Fibroblast of skin of left quadriceps (primary cell): ENCODE measurements around the gene MED12L.
"Not testable (repeated sequence)": the region's sequence is repeated elsewhere in the genome, so short reads cannot be mapped to it uniquely, and the experiment has no call there.

Experiments used
- DNase-seq, 2 experiments: peaks; one replicate each; pipeline ENCODE4 v3.0.0-alpha.2; 2013; ENCODE audit warnings: low read depth in 2 of 2

The MED12L gene

DNA sequence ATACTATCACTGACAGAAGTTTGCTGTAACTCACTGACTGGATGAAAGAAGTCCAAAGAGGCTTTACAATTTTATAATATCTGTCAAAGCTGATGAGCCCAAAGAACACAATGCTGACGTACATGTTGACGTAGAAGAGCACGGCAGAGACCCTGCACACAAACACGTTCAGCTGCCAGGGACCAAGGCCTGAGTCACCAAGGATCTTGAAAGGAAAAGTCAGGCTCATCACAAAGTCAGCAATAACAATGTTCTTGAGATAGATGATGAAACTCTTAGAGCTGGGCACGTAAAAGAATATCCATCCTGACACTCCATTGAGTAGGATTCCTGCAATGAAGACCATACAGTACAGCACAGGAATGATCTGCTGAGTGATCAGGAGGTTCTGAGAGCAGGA, 128.4 kb downstream of the MED12L start:
- DNase-seq: no peak

DNA sequence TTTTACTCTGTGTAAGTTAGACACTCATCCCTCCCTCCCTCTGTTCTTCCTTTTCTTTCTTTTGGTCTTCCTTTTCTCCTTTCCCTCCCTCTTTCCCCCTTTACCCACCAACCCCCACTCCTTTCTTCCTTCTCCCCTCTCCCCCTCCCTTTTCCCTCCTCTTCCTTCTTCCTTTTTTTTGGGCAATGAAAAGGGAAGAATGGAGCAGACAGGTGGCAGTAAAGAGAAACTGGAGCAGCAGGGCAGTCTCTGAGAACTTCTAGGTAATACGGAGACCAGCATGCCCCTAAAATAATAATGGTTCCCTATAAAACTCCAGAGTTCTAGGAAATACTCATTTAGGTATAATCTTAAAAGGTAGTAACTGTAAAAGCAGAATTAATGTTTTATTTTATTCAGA, 129.0 kb downstream of the MED12L start:
- no peak for DNase-seq

DNA sequence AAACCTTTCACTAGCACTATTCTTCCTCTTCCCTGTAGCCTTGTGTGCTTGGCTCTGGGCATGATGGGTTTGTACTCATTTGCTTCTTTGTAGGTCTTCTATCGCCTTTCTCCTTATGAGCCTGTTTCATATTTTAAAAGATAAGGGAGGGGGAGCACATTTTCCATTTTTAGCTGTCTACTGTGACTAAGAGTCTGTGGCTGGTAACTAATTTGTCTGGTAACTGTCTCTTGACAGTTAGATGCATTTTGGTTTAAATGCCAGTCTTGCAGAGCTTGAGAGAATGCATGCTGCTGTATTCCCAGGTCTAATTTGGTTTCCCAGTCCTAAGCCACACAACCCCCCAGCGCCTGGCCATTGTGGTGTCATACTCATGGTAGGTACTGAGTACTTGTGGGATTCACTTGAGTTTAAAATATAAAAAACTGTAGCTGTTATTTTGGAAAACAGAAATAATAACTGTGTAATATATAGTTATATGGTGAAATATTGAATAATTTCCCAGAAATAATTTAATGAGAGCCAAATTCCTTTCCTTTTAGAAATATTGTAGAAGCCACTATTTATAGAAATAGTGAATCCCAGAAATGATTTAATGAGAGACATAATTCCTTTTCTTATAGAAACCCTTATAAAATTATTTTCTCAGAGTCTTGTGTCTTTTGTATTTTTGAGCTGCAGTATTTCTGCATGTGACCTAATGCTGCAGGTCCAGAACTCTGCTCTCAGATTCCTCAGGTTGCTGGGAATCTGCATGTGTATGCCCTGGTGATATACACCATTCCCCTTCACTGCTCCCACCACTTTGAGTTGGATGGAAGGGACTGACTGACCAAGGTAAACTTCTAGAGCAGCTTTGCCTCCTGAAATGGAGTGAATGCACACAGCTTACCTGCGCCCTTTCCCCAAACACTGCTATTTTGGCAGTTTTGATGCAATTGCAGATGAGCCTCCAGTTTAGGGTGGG, 131.5 kb downstream of the MED12L start:
- DNase-seq: peak; percentile 30 to 35

DNA sequence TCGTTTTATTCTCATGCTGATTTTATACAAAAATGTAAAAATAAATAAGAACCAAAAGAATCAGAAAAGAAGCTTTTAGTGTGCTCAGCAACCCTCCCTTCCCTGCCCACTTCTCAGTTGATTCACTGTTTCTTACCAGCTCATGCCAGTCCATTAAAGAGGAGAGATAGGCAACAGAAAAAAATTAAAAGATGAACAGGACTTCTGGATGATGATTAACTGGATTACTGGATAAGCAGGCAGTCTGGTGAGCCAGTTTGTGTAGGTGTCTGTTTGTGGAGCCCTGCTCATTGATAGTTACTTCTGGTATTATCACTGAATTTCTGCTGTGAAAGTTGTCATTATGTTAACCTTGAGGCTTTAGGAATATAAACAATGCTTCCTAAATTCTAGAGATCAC, 132.7 kb downstream of the MED12L start:
- no peak for DNase-seq

DNA sequence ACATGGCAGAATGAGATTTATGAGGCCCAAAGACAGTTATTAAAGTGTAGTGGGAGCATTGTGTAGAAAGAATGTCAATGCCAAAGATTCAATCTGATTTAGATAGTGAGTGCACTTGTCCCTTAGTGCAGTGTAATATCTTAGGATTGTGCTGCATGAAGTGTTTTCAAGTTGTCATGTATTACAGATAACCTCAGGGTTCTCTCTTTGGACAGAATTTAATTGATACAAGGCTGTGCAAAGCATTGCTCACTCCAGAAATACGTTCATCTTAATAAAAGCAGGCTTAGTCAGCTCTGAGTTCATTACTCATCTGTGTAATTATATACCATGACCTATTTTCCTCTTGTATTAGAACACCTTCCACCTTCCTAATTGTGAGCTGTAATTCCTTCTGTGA, 133.6 kb downstream of the MED12L start:
- DNase-seq: peak; percentile 75 to 77

DNA sequence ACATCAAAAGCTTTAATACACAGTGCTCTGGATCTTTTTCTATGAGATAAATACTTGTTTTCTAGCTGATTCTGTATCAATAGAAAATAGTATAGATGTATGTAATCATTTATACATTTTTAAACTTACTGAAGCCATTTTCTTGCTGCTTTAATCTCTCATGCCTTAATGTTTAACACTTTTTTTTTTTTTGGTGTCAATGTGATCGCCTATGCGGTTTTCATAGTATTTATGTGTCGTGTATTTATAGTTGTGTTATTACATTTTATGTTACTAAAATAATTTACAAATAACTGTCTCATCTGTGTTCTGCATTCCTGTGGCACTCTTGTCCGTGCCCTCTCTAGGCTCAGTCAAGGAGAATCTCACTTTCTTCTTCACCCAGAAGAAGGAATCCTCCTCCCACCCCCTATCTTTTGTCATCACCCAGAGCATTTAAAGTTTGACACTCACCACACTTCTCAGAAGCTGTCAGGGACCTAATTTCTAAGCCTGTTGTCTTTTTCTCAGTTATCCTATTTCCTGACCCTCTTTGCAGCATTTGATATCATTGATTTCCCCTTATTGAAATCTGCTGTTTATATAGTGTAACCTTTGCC, 138.9 kb downstream of the MED12L start:
- no peak for DNase-seq

DNA sequence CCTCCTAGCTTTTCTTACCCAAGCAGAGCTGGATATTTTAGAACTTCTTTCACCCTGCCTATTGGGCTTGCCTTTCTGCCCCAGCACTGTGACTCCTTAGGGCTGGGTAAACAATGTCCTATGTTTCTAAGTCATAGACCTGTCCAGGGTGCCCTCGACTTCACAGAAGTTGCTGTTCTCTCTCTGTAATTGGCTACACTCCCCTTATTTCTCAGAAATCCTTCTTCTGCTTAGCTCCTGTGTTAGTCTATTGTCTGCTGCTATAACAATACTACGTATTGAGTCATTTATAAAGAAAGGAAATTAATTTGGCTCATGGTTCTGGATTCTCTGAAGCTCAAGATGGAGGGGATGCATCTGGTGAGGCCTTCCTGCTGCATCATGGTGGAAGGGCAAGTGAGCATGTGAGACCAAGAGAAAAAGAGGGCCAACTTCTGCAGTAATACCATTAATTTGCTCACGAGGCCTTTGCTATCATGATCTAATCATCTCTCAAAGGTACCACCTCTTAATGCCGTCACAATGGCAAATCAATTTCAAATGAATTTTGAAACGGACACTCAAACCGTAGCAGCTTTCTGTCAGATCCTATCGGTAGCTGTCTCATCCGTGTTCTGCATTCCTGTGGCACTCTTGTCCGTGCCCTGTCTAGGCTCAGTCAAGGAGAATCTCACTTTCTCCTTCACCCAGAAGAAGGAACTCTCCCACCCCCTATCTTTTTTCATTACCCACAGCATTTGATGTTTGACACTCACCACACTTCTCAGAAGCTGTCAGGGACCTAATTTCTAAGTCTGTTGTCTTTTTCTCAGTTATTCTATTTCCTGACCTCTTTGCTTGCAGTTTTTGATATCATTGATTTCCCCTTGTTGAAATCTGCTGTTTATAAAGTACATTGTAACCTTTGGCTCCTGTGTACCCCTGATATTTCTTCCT, 139.8 kb downstream of the MED12L start:
- no peak for DNase-seq

DNA sequence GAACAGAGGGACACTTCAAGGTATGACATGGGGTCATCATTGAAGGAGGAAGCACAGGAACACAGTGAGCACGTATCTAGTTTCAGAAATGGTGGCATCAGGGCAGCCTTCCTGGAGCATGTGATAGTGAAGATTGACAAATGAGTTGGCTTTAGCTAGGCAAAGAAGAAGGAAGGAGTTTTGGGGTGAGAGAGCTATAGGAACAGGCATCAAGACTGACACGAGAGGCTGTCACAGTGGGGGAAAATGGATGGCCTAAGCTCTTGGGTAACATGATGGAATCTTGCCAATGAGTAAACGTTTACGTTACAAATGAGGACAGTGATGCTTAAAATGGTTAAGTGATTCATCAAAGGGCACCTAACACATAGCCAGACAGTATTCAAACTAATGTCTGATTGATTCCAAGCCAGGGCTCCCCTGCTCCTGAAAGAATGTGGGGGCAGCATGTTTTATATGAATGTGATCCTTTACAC, 140.7 kb downstream of the MED12L start:
- DNase-seq: peak; percentile 81 to 85

DNA sequence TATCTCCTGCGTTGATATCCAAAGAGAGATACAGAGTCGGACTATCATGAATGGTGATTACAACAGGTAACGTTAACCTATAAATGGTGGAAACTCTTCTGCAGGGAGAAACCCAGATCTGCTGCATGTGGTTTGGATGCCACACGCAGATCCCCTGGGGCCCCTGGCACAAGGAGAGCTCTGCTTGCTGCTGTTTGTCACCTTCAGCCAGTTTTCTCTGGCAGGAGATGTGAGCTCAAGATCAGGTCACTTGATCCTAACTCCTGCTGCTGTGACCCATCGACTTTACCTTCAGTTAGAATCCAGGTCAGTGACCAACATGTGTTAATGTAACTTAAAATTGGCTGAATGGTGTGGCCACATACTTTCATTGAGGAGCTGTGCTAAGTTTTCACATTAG, 141.4 kb downstream of the MED12L start:
- DNase-seq: no peak

DNA sequence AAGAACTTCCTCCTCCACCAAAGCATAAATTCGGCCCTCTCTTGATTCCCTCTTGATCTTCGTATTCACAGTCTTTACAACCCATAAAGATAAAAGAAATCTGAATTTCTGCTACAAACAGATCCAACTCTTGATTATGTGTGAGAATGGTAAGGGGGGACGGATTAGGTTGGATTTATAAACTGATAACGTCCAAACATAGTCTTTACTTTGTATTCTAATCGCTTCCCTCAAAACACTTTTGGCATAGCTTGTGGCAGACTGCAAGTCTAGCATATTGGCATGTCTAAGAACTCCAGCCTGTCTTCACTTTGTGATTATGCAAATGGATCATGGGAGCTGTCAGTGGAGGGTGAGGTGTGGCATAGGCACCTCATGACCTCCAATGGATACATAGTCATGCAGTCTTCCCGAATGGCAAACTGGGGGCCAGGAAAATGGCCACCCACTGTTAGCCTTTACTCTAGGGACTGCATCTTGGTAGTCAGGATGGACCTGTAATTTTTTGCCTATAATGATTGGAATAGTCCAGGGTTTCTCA, 141.9 kb downstream of the MED12L start:
- DNase-seq: no peak

DNA sequence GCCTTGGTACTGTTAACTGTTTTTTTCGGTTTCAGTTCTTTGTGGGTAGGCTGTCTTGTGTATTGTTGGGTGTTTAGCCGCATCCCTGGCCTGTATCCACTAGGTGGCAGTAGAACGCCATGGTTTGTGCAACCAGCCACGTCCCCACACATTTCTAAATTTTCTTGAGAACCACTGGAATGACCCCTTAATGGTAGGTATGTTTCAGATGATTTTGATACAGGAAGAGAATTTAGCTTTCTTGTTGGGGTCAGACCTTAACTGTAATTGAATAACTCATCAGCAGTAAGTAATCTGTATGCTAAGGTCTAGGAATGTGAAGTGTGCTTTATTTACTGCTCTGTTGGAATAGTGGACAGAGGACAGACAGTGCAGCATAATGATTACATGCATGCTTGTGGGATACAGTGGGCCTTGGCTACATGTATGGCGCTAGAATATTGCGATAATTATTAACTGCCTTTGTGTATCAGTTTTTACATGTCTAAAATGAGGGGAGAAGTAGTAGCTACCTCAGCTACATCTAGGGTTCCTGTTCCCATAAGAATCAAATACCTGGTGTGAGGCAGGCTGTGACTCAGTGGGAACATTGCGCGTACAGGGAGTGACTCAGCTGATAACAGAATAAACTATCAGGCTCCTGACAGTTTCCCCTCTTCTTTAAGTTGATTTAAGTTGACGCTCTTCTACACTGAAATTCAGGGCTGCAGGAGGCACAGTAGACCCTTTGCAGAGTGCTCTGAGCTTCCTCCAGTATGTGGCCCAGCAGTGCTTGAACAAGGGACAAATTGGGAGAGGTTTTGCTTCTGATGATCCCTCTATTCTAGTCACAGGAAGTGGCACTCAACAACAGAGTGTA, 142.6 kb downstream of the MED12L start:
- DNase-seq: peak; percentile 79 to 80

DNA sequence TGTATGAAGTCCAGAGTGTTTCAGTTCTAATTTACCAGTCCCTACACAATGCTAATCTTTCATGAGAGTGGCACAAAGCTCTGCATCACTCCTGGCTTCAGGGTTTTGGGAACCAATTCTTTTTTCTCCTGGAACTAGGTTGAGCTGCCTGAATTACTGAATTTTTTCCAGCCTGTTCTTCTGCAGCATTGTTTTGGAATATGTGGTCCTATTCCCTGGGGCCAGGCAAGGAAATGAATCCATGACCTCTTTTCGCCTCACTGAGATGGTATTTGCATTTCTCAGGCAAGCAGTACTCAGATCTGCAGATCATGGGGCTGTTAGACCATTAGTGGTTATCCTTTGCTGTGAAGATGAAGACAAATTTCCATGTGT, 143.2 kb downstream of the MED12L start:
- DNase-seq: peak; percentile 57 to 68

DNA sequence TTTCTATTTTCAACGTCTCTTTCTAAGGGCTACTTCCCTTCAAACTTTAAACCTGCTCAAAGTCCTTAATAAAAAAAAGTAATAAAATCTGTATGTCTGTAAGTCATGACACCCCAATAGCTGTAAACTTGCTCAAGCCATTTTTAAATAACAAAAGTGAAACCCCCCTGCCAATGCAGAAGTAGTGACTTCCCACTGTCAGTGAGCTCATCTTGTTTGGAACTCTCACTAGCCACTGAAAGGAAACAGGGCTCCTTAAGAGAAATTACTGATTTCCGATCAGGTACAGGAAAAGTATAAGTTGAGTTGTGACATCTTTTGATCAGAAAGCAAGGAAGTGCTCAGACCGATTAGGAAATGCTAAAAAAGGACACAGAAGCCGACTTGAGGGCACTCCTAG, 145.2 kb downstream of the MED12L start:
- no peak for DNase-seq

DNA sequence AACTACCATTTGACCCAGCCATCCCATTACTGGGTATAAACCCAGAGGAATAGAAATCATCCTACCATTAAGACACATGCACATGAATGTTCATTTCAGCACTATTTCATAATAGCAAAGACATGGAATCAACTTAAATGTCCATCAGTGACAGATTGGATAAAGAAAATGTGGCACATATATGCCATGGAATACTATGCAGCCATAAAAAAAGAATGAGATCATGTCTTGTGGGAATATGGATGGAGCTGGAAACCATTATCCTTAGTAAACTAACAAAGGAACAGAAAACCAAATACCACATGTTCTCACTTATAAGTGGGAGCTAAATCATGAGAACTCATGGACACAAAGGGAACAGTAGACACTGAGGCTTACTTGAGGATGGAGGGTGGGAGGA, 146.9 kb downstream of the MED12L start:
- DNase-seq: not testable (repeated sequence)

DNA sequence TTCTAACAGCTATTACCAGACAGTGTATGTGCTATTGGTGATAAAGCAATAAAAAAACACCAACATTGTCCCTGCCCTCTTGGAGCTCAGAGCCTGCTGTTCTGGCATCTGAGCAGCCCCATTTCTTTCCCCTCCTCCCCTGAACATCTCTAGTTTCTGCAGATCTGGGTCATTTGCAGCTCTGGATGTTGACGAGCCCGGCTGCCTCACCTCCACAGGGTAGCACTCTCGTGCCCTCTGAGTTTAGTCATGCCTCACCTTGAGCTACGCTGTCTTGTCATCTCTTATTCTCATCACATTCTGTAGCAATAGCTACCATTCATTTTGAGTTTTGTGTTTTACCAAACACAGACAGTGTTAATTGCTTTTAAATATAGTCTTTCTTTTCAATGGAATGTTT, 147.5 kb downstream of the MED12L start:
- no peak for DNase-seq

DNA sequence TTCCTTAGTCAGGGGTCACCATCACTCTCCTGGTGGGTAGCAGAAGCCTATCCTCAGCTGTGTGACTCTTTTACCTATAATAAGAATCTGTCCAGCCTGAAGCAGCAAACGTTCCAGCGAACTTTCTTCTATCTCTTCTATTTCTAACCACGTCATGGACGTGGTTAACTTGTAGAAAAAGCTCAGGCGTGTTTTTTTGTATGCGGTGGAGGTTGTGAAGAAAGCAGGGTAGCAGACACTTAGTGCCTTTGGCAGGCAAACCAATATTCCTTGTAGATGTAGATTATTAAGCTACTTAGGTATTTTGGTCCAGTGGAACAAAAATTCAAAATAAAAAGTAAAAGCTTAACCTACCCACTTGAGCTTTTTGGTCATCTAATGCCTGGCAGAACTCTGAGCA, 149.4 kb downstream of the MED12L start:
- DNase-seq: no peak

DNA sequence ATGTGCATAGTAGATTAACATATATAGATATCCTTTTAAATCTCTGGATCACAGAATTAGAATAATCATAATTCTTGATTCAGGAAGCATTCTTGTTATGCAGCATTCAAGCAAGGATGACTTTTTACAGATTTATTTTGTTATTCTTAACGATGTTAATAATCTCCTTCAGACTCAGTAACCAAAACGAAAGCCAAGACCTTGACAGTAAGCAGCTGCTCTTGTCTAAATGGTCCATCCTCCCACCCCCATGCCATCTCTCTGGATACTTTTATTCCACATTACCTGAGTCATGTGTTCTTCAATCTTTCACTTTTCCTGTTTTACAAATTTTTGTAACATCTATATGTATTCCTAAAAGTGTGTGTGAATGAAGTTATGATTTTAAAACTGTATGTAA, 150.9 kb downstream of the MED12L start:
- no peak for DNase-seq

DNA sequence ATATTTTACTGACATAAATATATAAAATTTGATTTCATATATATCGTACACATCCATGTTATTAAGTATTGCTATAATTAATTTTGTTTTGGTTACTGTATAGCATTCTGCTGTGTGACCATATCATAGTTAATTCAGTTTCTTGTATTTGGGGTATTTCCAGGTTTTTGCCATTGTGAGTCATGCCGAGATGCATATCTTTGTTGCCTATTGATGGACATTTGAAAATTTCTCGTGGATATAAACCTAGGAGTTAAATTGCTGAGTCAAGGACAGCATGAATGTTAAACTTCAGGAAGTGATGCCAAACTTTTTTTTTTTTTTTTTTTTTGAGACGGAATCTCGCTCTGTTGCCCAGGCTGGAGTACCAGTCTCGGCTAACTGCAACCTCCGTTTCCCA, 151.3 kb downstream of the MED12L start:
- no peak for DNase-seq

DNA sequence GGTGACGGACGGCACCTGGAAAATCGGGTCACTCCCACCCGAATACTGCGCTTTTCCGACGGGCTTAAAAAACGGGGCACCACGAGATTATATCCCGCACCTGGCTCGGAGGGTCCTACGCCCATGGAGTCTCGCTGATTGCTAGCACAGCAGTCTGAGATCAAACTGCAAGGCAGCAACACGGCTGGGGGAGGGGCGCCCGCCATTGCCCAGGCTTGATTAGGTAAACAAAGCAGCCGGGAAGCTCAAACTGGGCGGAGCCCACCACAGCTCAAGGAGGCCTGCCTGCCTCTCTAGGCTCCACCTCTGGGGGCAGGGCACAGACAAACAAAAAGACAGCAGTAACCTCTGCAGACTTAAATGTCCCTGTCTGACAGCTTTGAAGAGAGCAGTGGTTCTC, 156.5 kb downstream of the MED12L start:
- DNase-seq: not testable (repeated sequence)

DNA sequence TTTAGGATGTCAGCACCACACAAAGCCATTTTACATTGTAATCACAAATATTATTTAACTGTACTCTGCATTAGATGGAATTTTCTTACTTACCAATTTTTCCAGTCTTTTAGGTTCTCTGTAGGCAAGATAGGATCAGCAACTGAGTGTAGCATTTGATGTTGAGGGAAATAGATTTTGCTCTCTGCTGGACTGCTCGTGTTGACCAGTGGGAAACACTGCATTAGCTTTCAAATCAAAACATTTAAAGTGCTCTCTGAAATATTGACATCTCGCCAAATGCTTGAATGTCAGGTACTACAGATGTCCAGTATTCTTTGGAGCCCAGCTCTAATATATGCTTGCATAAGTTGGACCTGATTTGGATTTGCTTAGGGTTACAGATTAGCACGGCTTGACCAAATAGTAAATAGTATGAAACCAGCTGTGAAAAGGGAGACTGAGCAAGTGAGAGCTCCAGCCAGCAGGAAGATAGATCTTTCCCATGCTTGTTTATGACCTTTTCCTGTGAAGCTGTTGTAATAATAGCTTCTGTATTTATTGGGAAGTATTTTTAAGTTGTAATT, 163.4 kb downstream of the MED12L start:
- no peak for DNase-seq
